SKM-1 (cell line): ENCODE results near the gene ETV3L.

Experiments used
- DNase-seq: peaks from one replicate; lab custom pipeline; 2025; ENCODE audit not compliant: unreplicated experiment; lab: John Stamatoyannopoulos, UW

Gene ETV3L

DNA sequence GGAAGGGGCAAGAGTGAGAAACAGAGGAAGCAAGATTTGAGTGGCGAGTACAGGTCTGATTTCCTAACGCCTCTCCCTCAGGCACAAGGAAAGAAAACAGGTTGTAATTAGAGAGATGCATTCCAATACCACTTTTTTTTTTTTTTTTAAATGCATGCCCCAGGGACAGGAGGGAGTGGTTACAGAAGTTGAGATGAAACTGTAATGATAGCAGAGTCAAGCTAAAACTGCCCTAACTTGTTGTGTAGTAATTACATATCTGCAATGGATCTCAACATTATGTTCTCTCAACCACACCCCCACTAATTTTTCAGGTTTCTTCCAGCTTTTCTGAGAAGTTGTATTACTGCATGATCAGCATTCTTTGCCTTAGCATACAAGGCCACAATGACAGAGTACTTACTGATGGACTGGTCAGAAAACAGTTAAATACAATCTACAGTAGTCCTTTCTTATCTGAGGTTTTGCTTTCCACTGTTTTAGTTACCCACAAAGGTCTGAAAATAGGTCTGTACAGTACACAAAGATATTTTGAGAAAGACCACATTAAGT is 33.1 kb upstream of the ETV3L start:
- no peak for DNase-seq

DNA sequence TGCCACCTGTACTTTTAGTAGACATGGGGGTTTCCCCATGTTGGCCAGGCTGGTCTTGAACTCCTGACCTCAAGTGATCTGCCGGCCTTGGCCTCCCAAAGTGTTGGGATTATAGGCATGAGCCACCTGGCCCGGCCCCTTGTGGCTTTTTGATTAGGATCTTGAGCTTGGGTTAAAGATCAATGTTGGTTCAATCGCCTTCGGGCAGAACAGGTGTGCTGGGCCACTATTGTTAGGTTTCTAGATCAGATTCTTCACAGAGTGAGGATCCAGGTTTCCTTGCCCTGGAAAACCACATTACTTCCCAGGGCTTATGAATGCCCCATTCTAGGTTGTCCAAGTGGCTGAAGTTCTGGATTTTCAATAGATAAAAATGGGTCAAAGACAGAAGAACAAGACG is 32.5 kb upstream of the ETV3L start:
- no peak for DNase-seq

DNA sequence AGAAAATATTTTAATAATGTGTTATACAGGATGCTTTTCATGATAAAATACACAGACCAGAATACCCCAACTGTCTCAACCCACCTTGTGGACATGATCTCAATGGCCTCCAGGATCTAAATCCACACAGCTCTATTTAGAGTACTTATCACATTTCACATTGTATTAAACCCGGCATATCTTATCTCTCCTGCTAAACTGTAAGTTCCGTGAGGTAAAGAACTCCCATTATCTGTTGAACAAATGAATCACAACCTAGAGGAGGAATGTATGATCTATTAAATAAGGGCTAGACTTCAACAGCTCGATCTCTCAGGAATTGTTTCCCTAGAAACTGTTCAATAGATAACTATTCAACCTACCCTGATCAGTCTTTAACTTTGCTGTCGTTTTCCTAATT is 31.7 kb upstream of the ETV3L start:
- no peak for DNase-seq

DNA sequence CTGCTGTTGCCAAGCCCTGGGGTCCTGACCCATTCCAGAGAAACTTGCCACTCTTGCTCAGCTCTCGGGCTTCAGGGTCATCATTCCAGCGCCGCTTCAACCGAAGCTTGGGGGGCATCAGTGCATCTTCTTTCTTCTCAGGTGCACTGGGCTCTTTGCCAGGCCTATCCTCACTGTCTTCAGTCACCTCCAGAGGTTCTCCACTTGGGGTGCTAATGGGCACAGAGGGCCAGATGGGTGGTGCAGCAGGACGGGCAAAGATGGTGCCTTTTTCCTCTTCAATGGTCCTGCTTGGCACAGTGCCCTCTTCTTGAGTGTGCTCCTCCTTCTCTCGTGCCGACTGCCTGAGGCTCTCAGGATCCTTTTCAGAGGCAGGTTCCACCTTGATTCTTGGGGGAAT is 25.2 kb upstream of the ETV3L start:
- no peak for DNase-seq

DNA sequence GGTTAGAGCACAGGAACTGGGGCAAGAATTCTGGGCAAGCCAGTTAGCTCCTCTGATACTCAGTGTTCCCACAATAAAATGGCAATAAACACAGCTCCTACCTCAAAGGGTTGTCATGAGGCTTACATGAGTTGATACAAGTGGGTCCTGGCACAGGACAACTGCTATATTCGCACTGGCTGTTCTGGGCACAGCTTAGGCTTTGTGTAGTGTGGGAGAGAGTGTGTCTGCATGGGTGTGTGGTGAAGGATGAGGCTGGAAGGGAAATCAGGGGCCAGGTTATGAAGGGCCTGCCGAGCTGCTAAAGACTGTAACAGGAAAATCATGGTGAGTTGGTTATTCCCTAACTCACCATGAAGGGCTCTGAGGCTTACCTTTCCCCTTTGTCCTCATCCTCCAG is 19.8 kb upstream of the ETV3L start:
- DNase-seq: no peak

DNA sequence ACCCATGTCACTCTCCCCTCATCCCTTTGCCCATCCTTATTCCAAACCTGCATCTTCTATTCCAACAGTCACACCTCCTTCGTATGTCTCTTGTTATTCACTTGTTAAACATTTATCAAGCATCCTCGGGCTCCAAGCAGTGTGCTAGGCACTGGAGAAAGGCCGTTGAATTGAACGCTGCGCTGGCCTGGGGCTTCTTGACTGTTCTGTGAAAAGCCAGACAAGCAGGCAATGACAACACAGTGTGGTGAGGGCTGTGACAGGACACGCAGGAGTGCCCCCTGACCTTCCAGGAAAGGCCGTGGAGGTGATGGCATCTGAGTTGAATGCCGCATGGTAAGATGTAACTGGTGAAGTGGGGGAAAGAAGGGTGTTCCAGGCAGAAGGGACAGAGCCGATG is 19.4 kb upstream of the ETV3L start:
- DNase-seq: no peak

DNA sequence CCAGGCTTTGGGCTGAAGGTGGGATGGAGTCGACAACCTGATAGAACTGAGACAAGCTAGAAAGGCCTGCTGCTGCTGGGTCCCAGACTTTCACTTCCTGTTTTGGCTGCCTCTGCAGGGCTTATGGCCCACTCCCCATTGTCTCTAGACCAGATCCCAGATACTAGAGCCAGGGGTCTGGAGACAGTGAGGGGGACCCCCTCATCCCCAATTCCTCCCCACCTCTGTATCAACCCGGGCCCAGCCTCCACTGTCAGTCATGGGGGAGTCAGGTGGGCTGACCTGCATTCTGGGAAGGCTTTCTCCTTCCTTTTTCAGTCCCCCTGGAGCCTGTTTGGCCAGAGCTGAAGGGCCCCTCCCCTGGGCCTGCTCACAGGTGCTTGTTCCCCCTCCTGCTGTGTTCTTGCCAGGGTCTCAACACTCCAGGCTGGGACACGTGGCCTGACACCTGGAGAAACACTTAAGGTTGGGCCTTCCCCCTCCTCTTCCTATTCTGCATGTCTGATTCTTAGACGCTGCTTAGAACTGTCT is 18.0 kb upstream of the ETV3L start:
- DNase-seq: peak; percentile 21

DNA sequence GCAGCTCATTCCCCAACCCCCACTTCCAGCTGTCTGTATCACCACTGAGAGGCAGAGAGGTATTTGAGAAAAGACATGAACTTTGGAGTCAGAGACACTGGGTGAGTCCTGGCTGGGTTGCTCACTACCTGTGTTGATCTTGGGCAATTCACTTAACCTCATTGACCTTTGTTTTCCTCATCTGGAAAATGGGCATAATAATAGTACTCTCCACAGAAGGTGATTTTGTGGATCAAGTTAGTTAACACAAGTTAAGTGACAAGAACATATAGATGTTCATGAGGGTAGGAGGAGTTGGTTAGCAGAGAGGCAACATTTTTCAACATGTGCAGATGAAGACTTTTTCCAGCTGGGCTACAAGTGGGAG is 17.1 kb upstream of the ETV3L start:
- DNase-seq: no peak

DNA sequence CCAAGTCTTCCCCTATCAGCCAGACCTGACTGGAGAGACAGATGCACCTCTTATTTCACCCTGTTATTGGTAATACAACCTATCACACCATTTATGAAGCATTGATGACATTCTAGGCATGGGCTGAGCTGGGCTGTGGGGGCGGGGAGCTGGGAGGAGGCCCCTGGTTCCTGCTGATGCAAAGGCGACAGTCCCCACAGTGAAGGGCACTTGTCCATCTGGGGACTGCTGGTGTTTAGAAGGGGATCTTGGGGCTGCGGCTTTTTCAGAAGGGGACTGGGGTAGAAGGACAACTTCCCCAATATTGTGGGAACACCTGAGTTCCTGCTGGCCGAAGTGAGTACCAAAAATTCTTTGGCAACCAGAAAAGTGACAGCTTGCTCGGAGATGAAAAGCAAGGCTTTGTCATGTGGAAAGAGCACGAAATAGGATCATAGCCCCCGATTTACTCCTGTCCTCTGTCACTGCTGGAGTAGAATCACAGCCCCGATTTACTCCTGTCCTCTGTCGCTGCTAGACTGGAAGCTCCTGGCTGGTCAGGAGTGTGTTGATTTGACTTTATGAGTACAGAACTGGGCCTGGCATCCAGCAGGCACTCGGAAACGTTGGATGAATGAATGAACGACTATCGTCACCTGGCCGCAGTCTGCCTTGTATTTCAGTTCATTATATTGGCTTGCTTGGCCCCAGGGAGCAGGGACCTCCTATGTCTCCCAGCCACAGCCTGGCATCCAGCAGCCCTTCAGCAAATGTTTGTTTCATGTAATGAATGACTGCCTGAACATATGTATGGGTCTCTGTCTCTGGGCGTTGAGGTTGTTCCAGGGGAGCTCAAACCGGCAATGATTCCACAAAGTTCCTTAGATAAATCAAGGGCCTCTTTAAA is 16.5 kb upstream of the ETV3L start:
- no peak for DNase-seq

DNA sequence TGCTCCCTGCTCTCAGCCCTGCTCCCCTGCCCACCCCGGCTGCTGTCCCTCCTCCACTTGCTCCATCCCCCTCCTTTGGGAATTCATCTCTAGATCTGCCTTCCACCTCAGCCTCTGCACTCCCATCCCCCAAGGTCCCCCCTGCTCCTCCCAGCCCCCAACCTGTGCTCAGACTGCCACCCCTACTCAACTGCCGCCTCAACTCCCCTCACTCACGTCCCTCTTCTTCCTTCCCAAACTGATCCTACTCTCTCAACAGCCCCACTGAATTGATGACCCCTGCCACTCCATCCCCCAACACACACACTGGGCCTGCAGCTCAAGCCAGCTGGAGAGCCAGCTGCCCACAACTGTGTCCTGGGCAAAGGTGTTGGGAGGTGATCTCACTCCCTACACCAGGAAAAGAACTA is 15.8 kb upstream of the ETV3L start:
- no peak for DNase-seq

DNA sequence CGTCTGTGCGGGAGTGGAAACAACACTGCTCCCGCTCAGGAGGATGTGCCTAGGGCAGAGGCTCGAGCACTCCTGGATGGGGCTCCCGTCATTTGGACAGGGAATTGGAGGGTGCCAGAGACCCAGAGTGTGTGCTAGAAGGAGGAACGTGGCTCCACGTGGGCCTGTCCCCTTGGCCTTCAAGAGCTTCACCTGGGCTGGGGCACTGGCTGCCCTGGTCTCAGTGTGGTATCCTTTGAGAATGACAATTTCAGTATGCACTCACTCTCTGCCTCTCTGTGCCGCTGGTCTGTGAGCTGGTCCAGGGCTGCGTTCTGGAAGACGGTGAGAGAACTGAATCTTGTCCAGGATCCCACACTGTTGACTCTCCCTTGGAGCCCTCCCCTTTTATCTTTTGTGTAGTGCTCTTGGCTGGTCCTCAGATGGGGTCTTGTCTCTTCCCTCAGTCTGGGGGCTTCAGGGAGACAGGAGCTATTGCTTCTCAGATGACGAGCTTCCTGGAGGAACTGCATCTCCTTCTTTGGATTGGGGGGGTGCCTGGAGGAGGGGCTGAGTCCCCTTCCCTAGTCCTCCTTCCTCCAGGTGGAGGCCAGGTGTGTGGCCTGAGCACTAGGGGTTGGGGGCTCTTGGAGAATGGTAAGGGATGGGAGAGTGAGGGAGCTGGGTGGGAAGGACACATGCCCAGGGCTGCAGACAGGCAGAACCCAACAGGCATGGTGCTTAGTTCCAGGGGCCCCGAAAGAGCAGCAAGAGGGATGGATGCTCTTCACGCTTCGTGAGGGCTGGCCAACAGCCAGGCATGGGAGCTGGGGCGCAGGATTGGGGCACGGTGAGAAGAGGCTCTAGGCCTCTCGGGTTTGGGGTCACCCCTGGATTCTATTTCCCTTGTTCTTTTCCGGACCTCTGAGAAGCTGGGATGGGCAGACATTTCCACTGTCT is 14.8 kb upstream of the ETV3L start:
- no peak for DNase-seq

DNA sequence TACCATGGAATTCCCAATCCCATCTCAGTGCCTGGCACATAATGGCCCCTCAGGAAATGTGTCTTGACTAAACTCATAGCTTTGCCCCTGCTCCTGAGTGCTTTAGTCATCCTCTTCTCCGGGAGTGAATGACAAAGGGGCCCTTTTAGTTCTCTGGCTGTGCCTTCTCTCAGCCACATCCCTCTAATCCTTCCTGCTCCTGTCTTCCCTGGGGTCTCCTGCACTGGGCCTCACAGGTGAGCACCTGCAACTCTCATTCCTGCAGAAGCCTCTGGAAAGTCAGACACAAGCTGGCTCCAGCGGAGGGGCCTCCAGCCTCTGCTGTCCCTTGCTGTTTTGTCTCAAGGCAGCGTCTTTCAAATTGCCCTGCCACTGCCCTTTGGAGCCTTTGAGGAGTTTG is 14.0 kb upstream of the ETV3L start:
- DNase-seq: no peak

DNA sequence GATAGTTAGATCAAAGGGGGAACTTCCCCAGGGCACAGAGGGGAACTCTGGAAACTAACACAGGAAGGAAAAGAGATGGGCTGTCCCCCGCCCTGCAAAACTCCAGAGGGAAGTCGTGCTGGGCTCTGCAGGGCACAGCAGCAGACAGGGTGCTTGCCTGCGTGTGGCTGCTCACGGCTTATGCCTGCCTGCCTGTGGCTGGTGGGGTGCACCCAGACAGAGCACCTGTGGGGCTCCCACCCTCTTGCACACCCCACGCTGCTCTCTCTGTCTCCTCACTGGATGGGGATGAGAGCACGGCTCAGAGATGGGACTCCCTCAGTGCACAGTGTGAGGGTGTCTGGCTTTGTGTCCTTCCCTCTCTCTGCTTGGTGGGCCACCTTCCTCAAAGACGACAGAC is 13.5 kb upstream of the ETV3L start:
- no peak for DNase-seq

DNA sequence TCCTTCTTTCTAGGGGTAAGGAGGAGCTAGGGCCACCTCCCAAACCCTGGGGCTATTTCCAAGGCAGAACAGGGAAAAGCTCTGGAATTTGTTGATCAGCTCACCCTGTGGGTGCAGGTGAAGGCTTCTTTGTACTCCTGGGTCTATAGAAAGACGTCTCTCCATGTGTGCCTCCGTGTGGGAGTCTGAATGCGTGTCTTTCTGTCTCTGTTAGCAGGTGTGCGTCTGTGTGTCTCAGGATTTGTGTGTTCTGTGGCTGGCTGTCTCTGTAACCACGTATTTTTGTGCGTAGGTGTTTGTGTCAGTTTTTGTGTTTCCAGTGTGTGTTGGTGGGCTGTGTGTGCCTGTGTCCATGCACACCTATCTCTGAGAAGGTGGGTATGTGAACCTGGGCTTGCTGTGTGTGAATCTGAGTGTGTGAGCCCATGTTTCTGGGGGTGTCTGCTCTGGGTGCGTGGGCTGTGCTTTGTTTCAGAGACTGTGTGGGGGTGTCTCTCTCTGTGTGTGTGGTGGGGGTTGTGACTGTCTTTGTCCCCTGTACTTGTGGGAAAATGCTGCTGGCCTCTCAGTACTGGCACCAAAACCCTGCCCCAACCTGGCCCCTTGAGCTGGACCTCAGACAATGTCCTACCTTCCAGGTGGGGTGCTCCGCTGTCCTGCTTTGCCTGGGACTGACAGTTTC is 12.7 kb upstream of the ETV3L start:
- DNase-seq: no peak

DNA sequence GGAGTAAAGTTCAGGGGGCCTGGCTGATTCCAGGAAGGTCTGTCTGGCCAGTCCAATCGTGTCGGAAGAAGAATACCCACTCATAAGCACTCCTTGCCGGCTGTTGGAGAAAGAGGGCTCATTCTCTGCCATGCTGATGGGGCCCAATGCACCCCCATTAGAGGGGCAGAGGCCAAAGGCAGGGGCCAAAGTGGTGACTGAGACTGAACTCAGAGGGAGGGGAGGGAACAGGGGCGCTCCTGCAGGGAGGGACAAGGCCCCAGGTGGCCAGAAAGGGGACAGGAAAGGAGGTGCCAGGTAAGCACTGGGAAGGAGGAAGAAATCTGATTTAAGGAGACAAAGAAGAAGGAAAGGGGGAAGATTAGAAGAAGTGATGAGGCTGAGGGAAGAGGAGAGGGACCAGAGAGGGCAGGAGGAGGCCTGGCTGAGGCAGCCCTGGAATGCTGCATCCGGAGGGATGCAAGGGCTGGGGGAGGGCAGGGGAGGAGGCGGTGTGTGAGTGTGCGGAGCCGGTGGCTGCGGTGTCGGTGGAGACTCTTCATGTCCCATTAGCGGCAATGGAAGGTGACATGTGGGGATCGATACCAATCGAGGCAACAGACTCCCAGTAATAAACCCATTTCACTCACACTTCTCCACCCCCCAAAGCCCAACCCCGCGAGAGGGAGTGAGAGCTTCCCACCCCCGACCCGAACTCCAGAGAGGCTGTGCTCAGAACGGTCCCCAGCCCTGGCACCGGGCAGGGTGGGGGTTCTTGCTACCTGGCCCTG is 12.0 kb upstream of the ETV3L start:
- no peak for DNase-seq

DNA sequence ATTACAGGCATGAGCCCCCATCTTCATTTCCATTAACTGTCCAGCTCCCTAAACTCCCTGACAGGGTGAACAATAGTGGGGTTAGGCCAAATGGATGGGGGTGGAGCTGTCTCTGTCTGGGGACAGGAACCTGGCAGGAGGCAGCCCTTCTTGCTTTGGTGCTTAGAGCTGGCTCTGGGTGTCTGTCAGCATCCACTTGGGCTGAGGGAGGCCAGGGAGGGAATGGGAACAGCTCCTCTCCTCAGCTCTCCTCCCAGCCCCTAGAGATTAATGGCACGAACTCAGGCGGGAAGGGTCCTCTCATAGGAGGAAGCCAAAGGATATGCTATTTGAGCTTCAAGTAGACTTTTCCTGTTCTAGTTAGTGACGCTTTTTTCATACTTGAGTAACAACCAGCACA is 11.1 kb upstream of the ETV3L start:
- DNase-seq: no peak

DNA sequence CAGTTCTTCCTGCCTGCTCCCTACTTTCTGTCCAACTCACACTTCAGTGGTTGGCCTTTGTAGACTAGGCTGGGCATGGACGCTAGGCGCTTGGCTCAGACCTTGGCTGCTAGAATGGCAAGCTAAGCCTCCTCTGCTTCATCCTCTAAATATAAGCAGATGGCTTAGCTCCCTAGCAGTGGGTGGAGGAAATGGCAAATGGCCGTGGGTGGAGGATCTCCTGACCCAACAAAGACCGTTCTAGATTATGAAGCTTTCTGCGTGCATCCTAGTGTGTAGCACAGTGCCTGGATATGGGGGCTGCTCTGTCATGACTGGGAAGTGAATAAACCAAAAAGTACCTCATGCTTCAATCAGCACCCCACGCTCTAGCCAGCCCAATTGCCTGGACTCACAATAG is 10.4 kb upstream of the ETV3L start:
- DNase-seq: no peak

DNA sequence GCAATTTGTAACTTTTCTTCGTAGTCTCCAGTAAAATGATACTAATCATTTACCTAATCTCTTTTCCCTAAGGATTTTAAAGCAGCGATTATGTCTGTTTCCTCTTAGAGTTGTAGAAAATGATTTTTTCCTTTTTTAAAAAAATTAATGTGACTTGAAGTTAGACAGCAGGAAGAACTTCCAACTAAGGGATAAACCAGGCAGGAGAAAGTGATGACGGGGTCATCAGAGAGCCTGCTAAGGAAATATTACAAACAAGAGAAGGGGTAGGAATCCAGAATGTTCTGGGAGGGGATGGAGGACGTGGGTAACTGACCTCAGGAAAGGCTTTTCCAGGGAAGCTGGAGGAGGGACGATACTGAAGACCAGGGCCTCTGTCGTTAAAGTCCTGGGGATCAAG is 8.8 kb upstream of the ETV3L start:
- no peak for DNase-seq

DNA sequence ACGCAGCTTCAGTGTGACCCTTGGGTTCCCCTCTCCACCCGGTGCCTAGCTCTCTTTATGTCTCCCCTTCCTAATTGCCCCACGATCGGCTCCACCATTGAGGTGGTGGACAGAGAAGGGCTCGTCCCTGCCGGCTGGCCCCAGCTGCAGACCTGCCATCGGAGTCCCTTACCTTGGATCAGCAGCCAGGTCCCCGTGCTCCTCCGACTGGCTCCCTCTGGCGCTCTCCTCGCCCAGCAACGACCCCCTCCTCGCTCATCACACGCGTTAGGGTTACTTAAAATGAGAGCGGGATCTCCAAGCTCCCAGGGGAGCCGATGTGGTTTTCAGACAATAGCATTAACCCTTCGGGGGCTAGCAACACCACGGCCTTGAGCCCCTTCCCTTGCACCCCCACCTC is 8.1 kb upstream of the ETV3L start:
- no peak for DNase-seq

DNA sequence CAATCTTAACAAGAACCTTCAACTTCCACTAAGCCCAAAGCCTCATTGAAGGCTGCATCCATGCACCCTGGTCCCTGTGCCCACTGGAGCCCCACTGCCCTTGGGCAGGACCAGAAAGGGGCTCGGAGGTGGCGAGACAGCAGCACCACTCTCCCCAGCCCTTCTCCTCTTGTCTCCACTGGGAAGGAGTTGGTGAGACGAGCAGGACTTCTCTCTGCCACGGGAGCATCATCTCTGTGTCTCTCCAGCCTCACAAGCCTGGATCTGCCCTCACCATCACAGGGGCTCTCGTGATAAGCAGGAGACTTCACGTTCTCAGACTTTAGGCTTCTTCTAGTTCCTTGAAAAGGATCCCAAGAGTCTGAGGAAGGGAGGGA is 7.2 kb upstream of the ETV3L start:
- DNase-seq: no peak
